ENCODE results near the gene LGSN. TPM values are rescaled to one million over a fixed set of nuclear protein-coding genes. Genes with fewer than 3 reads are reported as not detected.
"Not testable (repeated sequence)": the region's sequence is repeated elsewhere in the genome, so short reads cannot be mapped to it uniquely, and the experiment has no call there.

Gene LGSN
- total and polyA plus RNA-seq, 8 donors = 0.03 to 0.55 (median 0.06) TPM; not detected in 5

DNA sequence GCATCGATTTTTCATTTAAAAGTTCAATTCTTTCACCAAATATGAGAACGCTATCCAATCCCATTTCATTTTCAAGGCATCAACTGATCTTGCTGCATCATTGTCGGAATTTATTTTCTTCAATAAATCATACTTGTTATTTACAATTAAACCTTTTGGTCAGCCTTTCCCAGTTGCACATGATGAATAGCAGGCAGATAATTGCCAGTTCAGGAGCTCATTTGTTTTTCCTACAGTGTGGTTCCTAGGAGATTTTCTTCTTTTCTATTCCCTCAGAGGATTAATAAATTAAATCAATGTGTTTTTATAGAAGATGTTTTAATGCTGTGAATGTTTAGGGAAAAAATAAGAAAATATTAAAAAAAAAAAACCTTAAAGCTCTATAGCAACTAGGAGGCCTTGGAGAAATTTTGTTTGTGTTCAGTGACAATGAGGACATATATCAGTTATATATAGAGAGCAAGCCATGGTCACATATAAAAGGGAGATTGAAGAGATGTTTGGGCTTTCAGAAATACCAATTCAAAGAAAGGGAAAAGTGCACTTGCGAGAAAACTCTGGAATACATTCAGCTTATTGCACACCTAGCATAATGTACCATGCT lies 30.4 kb downstream of the LGSN start:
- no peak for DNase-seq
- TF ChIP-seq POLR2A (IDR thresholded peaks at IDR 0.05) (no peak), EP300 (IDR thresholded peaks at IDR 0.05) (no peak), POLR2AphosphoS5 (IDR thresholded peaks at IDR 0.05) (no peak)
- TF ChIP-seq, protein P1, sequence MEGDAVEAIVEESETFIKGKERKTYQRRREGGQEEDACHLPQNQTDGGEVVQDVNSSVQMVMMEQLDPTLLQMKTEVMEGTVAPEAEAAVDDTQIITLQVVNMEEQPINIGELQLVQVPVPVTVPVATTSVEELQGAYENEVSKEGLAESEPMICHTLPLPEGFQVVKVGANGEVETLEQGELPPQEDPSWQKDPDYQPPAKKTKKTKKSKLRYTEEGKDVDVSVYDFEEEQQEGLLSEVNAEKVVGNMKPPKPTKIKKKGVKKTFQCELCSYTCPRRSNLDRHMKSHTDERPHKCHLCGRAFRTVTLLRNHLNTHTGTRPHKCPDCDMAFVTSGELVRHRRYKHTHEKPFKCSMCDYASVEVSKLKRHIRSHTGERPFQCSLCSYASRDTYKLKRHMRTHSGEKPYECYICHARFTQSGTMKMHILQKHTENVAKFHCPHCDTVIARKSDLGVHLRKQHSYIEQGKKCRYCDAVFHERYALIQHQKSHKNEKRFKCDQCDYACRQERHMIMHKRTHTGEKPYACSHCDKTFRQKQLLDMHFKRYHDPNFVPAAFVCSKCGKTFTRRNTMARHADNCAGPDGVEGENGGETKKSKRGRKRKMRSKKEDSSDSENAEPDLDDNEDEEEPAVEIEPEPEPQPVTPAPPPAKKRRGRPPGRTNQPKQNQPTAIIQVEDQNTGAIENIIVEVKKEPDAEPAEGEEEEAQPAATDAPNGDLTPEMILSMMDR (IDR thresholded peaks at IDR 0.05) = no peak
- intact Hi-C loops (cut with DNase I; ENCODE audit: low total_unique reads) = no loop called here
- no peak overlapping the region for H3K4me3 ChIP-seq
- H3K27ac ChIP-seq = no peak overlapping the region
- H3K4me1 ChIP-seq = peaks cover 0 to 5% (median 0%) of the 10 kb centered on the region in 4 donors
- 89 to 96% (median 92%) methylated on average over 4 of the region's 4 CpGs for WGBS, 5 donors
- H3K36me3 ChIP-seq = no peaks in the 10 kb centered on the region
- no peaks in the 10 kb centered on the region for H3K9me3 ChIP-seq
- no peaks in the 10 kb centered on the region for H3K27me3 ChIP-seq

DNA sequence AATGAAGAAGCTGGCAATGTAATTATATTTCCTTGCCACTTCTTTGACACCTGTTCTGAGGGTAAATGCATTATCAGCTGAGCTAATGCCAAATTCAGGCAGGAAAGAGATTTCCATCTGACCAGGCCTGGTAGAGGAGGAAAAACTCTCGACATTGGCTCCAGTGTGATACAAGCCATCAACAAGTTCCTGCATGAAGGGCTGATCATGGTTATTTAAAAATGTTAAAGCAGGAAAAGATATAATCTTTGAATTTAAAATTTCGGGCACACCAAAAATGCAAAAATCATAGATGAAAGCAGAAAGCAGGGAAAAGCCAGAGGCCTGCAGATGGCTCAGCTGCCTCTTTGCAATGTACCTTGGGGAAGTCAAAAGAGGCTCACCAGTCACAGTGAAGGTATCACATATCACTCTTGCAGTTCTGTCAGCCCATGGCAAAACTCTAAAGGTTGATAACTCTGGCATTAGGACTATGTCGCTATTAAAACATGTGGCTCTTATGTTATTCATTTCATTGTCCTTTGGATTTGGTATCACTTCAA lies 39.1 kb downstream of the LGSN start:
- Histone ChIP-seq H3K4me3 (no peak overlapping the region), H3K27me3 (no peaks in the 10 kb centered on the region), H3K4me1 (peaks cover 10 to 50% (median 18%) of the 10 kb centered on the region in 4 donors), H3K27ac (peak overlapping the region in 1 of 5 donors; percentile 21), H3K9me3 (no peaks in the 10 kb centered on the region), H3K36me3 (no peaks in the 10 kb centered on the region)
- intact Hi-C loops (cut with DNase I; ENCODE audit: low total_unique reads) = no loop called here
- DNase-seq = no peak
- 30 to 46% (median 37%) methylated on average over 3 of the region's 3 CpGs for WGBS, 5 donors
- TF ChIP-seq POLR2AphosphoS5 (IDR thresholded peaks at IDR 0.05) (no peak), EP300 (IDR thresholded peaks at IDR 0.05) (no peak), POLR2A (IDR thresholded peaks at IDR 0.05) (no peak)
- TF ChIP-seq, protein P1 (IDR thresholded peaks at IDR 0.05) = no peak

DNA sequence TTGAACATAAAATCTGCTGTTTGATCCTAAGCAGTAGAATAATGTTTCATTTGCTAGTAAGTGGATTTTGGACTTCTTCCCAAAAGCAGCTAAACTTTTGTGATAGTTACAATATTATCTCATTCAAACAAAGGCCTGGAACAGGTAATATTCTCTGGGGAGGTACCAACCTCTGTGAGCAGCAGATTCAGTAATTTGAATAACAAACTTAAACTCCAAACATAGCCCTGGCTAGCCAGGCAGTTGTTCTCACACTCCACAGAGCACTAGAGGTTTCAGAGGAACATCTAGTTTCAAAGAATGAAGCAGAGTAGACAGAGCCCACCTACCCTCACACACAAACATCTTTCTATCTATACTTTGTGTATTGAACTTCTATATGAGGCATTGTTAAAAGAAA lies 40.9 kb downstream of the LGSN start:
- TF ChIP-seq POLR2AphosphoS5 (IDR thresholded peaks at IDR 0.05) (peak in 1 of 3 donors; percentile 29), EP300 (IDR thresholded peaks at IDR 0.05) (no peak)
- TF ChIP-seq, protein P1 (IDR thresholded peaks at IDR 0.05) = no peak
- intact Hi-C loops (cut with DNase I; ENCODE audit: low total_unique reads) = no loop called here
- no peaks in the 10 kb centered on the region for H3K27me3 ChIP-seq
- peaks cover 10 to 57% (median 20%) of the 10 kb centered on the region in 4 donors for H3K4me1 ChIP-seq
- peak in 1 of 2 donors; percentile 31 for DNase-seq
- no peak overlapping the region for H3K4me3 ChIP-seq
- no peaks in the 10 kb centered on the region for H3K9me3 ChIP-seq
- peak overlapping the region in 4 of 5 donors; percentile 16 to 38 (median 32) for H3K27ac ChIP-seq
- H3K36me3 ChIP-seq = no peaks in the 10 kb centered on the region

DNA sequence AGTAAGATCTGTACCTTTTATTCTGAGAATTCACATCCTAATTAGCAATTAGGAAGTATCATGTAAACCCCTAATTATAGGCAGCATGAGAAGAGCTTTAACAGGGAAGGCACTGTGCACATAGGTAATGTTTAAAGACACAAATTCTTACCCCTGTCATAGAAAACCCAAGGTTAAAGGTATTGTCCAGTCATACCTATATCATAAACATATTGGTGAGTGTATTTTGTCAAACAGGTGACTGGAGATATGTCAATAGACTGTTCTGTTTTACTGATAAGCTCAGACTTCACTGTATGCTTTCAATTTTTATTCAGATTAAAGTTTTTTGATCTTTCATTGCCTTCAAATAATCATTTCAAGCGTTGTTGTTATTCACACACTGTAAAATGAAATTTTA lies 43.8 kb downstream of the LGSN start:
- DNase-seq = peak in 1 of 2 donors; percentile 13
- Histone ChIP-seq H3K27ac (peak overlapping the region in 2 of 5 donors; percentile 27), H3K4me3 (no peak overlapping the region), H3K4me1 (peaks cover 10 to 48% (median 20%) of the 10 kb centered on the region in 4 donors), H3K36me3 (no peaks in the 10 kb centered on the region), H3K27me3 (no peaks in the 10 kb centered on the region), H3K9me3 (no peaks in the 10 kb centered on the region)
- TF ChIP-seq POLR2AphosphoS5 (IDR thresholded peaks at IDR 0.05) (peak in 2 of 3 donors; percentile 27 to 30), EP300 (IDR thresholded peaks at IDR 0.05) (no peak)
- intact Hi-C loops (cut with DNase I; ENCODE audit: low total_unique reads) = no loop called here
- 18 to 52% (median 35%) methylated on average over 1 of the region's 1 CpG for WGBS, 5 donors

DNA sequence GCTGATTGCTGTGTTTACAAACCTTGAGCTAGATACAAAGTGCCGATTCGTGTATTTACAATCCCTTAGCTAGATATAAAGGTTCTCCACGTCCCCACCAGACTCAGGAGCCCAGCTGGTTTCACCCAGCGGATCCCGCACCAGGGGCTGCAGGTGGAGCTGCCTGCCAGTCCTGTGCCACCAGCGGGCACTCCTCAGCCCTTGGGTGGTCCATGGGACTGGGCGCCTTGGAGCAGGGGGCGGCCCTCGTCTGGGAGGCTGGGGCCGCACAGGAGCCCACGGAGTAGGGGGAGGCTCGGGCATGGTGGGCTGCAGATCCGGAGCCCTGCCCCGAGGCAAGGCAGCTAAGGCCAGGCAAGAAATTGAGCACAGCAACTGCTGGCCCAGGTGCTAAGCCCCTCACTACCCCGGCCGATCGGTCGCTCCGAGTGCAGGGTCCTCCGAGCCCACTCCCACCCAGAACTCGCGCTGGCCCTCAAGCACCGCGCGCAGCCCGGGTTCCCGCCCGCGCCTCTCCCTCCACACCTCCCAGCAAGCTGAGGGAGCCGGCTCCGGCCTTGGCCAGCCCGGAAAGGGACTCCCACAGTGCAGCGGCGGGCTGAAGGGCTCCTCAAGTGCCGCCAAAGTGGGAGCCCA lies 44.9 kb downstream of the LGSN start:
- H3K36me3 ChIP-seq; H3K4me3 ChIP-seq; H3K27me3 ChIP-seq; H3K9me3 ChIP-seq; DNase-seq; intact Hi-C loops (cut with DNase I; ENCODE audit: low total_unique reads): not testable (repeated sequence)
- 88 to 94% (median 91%) methylated on average over 25 to 35 of the region's 35 CpGs for WGBS, 5 donors
- Histone ChIP-seq H3K27ac (peak overlapping the region in 1 of 5 donors; percentile 7), H3K4me1 (peaks cover 1 to 38% (median 14%) of the 10 kb centered on the region in 4 donors)

Data from stomach (tissue), 9 donors.